Neural cell (in vitro differentiated cells): ENCODE data around the gene HYAL1.

Experiments
- CTCF ChIP-seq: fragments of 450-650 bp; IDR thresholded peaks from 2 replicates; pipeline ENCODE4 v1.5.1; 2014; ENCODE audit warnings: antibody characterized with exemption, mild to moderate bottlenecking, moderate library complexity; ENCODE audit not compliant: poor library complexity, severe bottlenecking
- EP300 ChIP-seq: fragments of 450-650 bp; conservative IDR thresholded peaks from 2 replicates; pipeline ENCODE4 v1.6.1; 2014; ENCODE audit warnings: antibody characterized with exemption, mild to moderate bottlenecking, moderate library complexity; ENCODE audit not compliant: poor library complexity, severe bottlenecking
- POLR2AphosphoS5 ChIP-seq: IDR thresholded peaks from 2 replicates; pipeline ENCODE4 v1.6.1; 2012

GRCh38 chr3:50256978-50257890 is 46.1 kb downstream of the HYAL1 start:
- TF ChIP-seq POLR2AphosphoS5, result no peak
- peak; percentile 54 for TF ChIP-seq CTCF
- TF ChIP-seq EP300, result no peak
